MV-4-11 (cell line): Measurements from ENCODE around the gene ATAD2B.
A peak's percentile ranks its signal among the peaks of the same experiment; 100 is the strongest.

ENCODE experiments used
- DNase-seq: peaks from one replicate; lab custom pipeline; 2025; lab: John Stamatoyannopoulos, UW

Gene ATAD2B

DNA sequence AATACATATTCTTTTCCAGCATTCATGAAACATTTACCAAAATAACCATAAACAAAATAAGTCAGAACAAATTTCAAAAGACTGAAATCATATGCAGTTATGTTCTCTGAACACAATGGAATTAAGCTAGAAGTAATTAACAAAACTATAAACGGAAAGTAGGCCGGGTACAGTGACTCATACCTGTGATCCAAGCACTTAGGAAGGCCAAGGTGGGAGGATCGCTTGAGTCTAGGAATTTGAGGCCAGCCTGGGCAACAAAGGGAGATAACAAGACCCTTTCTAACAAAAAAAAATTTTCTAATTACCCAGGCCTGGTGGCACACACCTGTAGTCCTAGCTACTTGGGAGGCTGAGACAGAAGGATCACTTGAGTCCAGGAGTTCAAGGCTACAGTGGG lies 14.9 kb downstream of the ATAD2B start:
- DNase-seq, result no peak

DNA sequence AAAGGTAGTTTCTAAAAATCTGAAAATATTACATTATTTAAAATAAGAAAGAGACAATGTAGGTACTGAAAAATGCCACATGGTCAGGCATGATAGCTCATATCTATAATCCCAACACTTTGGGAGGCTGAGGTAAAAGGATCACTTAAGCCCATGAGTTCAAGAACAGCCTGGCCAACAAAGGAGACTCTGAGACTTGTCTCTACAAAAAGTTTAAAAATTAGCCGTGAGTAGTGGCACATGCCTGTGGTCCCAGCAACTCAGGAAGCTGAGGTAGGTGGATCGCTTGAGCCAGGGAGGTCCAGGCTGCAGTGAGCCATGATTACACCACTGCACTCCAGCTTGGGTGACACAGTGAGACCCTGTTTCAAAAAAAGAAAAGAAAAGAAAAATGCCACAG lies 21.8 kb downstream of the ATAD2B start:
- peak; percentile 3 for DNase-seq

DNA sequence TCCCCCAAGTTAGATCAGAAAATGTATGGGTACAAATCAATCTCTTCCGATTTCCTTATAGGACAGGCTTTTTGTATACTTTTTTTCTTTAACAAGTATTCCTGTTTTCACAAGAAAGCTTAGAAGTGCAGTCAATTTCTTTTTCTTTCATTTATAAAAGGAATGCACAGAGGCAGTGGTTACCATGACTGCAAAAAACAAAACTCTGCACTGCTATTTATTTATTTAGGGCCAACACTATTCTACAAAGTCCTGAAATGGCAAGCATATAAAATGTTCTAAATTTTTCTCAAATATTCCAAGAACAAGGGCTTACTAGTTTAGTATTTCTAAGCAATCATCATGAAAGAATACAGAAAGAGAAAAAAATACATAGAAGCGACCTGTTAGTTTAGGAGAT lies 22.2 kb downstream of the ATAD2B start:
- no peak for DNase-seq

DNA sequence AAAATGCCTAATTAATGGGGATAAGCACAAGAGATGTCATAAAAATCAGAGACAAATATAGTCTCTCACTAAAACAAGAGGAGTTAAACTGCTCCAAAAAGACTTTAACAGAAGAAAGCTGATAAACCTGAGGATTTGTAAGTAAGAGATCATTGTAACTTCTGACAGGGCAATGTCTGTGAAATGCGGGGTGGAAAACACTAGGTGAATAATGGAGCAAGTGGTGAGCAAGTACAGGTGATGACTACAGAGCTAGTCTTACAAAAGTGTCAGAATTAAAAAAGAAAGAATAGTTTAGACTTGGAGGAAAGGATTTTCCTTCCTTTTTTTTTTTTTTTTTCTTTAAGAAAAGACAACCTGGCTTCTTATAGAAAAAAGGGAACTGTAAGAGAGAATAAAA lies 22.7 kb downstream of the ATAD2B start:
- no peak for DNase-seq

DNA sequence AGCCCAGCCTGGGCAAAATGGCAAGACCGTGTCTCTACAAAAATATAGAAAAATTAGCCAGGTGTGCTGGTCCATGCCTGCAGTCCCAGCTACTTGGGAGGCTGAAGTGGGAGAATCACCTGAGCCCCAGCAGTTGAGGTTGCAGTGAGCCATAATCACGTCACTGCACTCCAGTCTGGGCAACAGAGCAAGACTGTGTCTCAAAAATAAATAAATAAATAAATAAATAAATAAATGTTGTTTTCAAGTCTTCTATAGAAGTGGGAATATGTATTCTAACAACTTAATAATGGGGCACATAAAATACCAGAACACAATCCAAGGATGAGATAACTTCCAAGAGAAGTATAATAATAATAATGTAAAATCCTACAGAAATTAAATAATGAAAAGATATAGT lies 23.9 kb downstream of the ATAD2B start:
- no peak for DNase-seq

DNA sequence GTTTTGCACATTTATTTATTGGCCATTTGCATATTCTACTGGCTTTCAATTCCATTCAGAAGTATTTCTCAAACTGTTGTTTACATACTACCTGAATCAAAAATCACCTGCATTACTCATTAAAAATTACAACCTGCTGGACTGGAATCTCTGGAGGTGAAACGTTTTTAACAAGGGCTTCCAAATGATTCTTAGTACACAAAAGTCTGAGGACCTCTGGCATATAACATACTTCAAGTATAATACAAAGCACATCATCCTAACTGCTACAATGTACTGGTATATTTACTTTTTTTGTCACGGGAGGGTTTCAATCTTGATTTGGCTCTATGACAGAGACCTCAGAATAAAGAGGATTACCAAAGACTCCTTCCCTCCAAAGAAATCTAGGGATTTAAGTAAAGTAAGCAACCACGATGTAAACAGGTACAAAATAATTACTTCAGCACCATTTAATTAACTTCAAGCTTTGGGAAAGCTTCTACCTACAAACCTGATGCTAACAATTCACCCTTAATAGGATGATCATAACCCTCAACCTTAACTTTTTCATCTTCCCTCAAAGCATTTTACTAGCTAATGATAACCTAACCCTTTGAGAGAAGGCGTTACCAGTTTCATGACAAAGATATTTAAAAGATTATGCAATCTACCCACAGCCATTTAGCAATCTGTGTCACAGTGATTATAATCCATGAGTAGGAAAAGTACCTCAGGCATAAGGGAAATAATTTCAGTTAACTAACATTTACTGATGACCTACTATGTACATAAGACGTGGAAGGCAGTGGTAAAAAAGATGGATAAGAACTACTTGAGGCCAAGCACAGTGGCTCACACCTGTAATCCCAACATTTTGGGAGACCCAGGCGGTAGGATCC lies 24.7 kb downstream of the ATAD2B start:
- peak; percentile 74 for DNase-seq

DNA sequence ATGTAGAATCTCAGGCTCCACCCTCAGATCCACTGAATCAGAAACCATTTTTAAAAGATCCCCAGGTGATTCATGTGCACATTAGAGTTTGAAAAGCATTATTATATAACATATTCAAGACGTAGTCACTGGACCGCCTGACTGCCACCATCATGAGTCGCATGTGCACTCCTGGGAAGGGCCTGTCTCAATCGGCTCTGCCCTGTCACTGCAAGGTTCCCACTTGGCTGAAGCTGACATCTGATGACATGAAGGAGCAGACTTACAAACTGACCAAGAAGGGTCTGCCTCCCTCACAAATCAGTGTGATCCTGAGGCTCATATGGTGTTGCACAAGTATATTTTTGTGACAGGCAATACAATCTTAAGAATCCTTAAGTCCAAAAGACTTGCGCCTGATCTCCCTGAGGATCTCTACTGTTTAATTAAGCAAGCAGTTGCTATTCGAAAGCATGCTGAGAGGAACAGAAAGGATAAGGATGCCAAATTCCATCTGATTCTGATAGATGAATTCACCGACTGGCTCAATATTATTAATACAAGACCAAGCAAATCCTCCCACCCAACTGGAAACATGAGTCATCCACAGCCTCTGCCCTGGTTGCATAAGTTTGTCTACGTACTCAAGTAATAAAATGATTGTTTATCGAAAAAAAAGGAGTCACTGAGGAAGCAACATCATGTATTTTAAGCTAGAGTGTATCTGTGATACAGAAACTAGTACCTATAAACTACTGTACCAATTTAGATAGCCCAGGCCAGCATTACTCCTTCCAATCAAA lies 26.2 kb downstream of the ATAD2B start:
- DNase-seq, result peak; percentile 53

DNA sequence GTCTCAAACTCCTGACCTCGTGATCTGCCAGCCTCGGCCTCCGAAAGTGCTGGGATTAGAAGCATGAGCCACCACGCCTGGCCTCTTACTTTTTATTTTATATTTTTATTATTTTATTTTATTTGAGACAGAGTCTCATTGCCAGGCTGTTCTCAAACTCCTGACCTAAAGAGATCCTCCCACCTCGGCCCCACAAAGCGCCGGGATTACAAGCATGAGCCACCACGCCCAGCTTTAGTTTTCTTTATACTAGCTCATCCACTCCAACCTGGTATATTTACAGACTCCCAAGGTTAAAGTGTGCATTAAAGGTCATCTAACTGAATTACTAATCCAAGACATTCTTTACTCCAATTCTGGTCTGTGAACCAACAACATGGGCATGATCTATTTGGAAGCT lies 26.8 kb downstream of the ATAD2B start:
- no peak for DNase-seq

DNA sequence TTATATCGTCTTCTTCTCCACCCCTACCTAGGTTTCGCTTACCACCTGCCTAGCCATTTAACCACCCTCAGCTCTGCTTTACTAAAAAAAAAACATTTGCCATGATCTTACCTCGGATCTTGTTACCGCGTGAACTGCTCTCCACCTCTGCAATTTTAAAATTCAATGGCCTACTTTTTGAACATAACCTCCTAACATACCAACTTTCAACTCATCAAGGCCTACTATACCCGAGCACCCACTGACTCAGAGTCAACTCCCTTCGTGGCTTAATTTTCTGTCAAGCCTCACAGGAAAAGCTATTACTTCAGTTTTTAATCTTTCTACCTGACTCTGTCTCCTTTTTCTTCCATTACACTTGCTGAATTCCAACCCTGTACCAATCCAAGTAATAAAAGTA lies 55.7 kb downstream of the ATAD2B start:
- no peak for DNase-seq

DNA sequence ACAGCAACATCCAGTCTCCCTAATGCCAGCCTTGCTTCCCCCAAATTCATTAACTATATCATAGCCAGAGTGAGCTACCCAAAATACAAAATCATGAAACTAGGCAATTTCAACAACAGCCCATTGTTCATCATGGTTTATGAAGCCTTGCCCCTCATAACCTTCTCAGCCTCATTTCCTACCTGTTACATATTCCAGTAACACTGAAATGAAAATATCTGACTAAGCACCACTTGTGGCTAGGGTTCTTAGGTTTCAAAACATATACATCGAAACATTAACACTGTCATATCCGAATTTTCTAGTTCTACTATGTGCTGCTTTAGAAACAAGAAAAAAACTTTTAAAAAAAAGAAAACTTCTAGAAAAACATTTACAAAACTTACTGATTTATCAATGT lies 59.5 kb downstream of the ATAD2B start:
- no peak for DNase-seq

DNA sequence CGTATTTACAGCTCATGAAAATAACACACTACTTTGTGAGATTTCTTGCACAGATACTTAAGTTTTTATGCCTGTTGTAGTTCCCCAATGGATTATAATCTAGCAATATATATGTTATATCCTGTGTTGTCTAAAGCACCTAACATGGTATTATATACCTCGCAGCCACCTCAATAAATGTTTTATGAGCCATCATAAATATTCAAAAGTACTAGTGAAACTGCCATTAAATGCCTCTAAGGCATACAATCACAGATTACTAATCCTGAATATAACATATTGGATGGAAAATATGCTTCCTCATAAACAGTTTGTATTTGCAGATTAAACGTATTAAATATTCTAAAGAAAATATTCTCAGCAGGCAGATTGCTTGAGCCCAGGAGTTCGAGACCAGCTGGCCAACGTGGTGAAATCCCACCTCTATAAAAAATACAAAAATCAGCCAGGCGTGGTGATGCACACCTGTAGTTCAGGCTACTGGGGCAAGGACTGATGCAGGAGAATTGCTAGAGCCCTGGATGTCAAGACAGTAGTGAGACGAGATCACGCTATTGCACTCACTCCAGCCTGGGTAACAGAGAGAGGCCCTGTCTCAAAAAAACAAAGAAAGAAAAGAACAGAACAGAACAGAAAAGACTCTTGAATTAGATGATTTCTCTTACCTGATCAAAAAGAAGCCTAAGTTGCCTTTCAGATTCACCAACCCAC lies 64.1 kb downstream of the ATAD2B start:
- DNase-seq, result no peak

DNA sequence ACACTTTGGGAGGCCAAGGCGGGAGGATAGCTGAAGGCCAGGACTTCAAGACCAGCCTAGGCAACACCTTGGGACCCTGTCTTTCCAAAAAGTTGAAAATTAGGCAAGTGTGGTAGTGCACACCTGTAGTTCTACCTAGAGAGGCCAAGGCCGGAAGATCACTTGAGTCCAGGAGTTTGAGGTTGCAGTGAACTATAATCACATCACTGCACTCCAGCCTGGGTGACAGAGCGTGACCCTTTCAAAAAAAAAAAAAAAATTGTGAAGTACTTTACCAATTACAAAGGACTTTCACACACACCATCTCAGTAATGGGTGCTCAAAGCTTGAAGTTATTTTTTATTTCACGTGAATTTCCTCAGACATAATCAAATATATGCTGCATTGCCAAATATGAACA lies 65.0 kb downstream of the ATAD2B start:
- no peak for DNase-seq

DNA sequence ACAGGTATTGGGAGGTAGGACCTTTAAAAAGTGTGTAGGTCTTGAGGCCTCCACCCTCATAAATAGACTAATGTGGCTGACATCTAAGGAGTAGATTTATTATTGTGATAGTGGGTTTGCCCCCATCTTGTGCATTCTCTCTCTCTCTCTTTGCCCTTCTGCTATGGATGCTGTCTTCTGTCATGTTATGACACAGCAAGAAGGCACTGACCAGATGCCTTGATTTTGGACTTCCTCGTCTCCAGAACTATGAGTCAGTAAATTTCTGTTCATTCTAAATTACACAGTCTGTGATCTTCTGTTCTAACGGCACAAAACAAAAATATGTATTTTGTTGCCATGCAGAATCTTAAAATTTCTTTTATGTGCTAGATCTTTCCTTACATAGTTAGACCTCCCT lies 66.9 kb downstream of the ATAD2B start:
- peak; percentile 9 for DNase-seq

DNA sequence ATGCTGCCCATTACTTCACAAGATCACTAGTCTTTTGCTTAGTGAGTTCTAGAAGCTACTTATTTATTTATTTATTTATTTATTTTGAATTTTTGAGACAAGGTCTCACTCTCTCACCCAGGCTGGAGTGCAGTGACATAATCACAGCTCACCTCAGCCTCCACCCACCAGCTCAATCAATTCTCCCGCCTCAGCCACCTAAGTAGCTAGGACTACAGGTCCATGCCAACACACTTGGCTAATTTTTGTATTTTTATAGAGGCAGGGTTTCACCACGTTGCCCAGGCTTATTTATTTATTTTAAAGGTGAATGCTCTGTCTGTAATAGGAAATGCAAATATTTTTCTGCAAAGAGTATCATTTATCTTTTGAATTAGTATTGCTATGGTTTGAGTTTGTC lies 67.7 kb downstream of the ATAD2B start:
- no peak for DNase-seq

DNA sequence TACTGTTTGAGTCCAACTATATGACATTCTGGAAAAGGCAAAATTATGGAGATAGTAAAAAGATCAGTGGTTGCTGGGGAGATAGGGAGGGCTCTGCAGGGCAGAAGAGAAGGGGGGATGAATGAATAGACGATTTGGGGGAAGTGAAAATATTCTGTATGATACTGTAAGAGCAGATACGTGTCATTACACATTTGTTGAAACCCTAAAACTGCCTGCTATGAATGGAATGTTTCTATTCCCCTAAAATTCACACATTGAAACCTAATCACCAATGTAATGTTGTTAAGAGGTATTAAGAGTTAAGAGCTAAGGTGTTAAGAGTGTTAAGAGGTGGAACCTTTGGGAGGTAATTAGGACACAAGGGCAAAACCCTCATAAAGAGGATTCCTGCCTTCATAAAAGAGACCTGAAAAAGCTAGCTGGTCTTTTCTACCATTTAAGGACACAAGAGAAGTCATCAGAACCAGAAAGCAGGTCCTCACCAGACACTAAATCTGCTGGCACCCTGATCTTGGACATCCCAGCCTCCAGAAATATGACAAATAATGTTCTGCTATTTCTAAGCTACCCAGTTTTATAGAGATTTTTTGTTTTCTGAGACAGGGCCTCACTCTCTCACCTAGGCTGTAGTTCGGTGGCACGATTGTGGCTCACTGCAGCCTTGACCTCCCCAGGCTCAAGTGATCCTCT lies 76.2 kb downstream of the ATAD2B start:
- peak; percentile 40 for DNase-seq

DNA sequence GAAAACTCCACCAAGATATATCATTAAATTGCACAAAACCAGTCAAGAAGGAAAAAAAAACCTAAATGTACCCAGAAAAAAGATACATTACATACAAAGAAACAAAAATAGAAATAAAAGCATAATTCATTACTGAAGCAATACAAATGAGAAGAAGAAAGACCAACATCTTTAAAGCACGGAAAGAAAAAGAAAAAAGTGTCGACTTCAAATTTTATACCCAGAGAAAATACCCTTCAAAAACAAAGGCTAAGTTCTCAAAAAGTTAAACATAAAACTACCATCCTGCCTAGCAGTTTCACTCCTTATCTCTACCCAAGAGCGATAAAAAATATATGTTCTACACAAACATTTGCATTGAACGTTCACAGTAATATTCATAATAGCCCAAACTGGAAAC lies 82.0 kb downstream of the ATAD2B start:
- no peak for DNase-seq

DNA sequence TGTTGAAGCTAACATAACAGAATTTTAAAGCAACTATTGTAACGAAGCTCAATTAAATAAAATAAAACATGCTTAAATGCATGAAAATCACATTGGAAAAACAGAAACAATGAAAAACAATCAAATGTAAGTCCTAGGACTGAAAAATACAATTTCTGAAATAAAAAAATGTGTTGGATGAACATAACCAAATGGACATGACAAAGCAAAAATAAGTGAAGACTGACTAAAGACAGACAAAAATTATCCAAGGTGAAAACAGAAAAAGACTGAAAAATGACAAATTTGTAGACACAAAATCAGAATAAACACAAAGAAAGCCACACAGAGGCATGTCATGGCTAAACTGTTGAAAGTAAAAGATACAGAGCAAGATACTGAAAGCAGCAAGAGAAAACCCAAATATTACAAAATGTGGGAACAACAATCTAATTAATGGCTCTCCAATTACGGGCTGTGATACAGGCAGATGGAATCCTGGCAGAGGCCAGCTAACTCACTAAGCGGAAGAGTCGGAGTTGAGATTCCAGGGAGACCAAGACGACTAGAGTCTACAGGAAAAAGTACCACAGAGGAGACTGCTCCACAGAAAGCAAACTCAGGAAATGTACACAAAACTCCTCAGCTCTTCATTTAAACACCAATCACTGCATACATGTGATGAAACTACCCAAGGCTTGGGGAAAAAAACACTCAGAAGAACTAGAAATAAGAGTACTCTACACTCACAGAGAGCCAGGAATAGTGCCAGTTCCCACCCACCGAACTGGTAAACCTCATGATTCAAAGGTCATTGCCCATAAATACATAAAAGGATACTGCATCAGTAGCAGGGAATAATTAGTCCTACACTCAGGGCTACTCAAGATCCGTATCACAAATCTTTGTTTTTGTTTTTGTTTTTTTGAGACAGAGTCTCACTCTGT lies 83.6 kb downstream of the ATAD2B start:
- DNase-seq, result no peak

DNA sequence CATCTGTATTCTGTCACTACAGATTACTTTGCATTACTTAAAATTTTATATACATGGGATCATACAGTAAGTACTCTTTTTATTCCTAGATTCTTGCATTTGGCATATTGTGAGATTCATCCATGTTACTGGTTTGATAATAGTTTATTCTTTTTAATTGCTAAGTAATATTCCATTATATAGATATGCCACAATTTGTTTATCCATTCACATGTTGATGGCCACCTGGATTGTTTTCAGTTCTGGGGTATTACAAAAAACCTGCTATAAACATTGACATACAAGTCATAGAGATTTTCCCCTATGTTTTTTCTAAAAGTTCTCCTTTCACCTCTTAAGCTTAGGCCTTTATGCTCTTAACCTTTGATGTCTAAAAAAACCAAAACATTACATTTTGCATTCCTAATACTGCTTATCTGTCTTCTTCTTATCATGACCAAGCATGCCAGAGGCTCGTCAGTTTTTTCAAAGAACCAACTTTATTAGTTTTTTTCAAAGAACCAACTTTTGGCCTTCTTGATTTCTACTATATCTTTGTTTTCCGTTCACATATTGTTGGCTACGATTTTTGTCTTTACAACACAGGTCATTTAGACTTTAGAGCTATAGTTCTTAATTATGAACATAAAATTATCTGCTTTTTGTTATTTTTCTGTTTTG lies 86.9 kb downstream of the ATAD2B start:
- DNase-seq, result no peak

DNA sequence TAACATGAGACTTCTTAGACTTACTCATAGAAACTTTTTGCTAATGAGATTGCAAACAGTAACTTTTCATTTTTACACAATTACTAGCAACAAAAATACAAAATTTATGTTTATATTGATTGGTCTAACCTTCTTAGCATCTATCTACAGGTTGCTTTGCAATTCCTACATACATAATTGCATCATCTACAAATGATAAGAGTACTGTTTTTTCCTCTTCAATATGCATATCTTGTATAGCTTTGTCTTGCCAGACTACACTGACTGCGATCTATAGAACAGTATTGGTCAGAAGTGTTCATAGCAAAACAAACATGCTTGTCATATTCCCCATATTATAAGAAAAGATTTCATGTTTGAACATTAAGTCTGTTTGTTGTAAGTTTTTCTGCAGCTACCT lies 87.9 kb downstream of the ATAD2B start:
- DNase-seq, result no peak

DNA sequence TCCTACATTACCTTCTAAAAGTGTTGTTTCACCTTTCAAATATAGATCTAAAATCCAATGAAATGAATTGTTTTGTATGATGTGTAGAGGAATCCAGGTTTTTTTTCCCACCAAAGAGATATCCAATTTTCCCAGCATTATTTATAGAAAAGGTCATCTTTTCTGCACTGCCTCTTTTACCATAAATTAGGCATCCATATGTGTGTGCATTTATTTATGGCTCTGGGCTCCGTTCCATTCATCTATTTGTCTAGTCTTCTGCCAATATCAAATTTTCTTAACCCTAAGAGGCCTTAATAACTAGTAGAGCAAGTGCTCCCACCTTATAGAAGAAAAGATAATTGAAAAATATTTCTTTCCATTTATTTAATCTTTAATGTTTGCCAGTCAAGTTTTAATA lies 88.3 kb downstream of the ATAD2B start:
- no peak for DNase-seq

DNA sequence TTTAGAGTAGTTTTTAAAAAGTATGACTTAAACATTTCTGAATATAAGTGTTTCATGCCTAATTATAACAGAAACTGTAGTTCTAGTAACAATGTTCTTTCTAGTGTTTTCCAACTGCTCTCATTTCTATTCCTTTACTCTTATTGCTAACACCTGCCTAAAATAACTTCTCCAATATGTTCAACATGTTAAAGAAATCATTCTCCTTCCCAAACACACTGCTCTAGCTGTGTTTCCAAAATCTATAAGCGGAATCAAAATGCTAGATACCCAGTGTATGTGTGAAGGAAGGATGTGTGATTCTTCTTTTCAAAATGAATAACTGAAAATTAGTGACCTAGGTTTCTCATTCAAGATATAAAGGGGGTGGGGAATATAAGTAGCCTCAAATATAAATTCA lies 89.1 kb downstream of the ATAD2B start:
- no peak for DNase-seq
